Measurements from ENCODE around the gene LRR1.
"Not testable (repeated sequence)": the region's sequence is repeated elsewhere in the genome, so short reads cannot be mapped to it uniquely, and the experiment has no call there.

The LRR1 gene

GRCh38 chr14:49585803-49586672 lies 12.7 kb upstream of the LRR1 start, which contains the start of gene RPS29:
TSS of gene RPS29 (minus strand) at chr14:49586380. CDS start at chr14:49586346, 34 bp downstream.
- DNase-seq, result peak; percentile 97

- DNase-seq, result peak; percentile 51
Measured at GRCh38 chr14:49586673-49587460, 11.9 kb upstream of the LRR1 start.

DNA sequence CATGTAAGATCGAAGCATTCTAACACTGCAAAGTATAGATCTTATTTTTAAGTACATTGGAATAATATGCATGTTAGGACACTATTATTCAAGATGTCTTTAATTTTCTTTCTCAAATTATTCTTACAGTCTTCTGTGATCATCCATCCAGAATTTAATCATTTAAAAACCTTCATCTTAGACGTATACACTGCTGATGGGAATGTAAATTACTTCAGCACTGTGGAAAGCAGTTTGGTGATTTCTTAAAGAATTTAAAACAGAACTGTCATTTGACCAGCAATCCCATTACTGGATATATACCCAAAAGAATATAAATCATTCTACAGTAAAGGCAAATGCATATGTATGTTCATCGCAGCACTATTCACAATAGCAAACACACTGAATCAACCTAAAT lies 9.4 kb upstream of the LRR1 start:
- DNase-seq, result no peak

DNA sequence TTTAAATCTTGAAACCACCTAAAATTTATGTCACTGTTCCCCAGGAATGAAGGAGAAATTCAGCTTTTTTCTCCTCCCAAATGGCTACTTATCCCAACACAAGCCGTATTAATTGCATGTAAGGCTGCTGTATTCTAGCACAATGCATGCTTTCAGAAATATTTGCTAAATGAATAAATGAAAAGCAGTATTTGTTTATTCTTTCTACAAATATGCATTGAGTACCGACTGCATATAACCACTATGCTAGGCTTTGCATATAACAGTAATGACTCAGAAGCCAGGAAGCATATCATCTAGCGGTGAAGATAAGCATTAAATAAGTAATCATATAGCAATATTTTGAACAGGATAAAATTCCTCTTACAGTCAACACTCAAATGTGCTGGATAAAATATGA lies 5.7 kb upstream of the LRR1 start:
- no peak for DNase-seq

DNA sequence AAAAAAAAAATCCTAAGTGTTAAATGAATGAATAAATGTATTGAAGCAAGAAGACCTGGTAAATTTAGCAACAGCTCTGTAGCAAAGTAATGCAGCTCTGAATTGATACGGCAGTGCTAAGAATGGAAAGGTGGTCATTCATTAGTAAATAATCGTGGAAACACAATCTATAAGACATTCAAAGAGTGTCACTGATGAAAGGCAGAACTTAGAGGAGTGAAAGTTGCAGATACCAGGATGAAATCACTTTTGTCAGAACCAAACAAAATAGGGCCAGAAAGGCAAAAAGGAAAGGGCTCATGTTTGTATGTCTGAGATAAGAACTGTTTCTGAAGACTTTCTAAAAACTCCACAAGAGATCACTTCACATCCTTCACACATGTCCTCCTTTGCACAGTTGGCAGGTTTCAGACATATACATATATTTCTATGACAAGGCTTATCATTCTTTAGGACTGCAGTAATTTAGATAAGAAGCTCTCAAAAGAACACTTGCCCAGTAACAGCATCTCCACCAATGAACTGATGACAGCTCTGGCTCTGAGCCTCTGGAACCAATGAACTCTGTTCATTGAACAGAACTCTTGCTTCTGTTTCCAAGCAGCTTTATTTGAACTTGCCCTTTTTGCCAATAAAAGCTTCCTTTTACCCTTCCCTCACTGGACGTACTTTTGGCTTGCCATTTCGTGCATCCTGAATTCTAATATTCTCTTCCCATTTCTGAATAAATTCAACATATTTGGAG lies 4.2 kb upstream of the LRR1 start:
- no peak for DNase-seq

- DNase-seq, result no peak
Measured at GRCh38 chr14:49598189-49598484, 603 bp upstream of the LRR1 start.

GRCh38 chr14:49607583-49607982 lies 8.8 kb downstream of the LRR1 start:
- no peak for DNase-seq

GRCh38 chr14:49612251-49612650 lies 13.5 kb downstream of the LRR1 start:
- no peak for DNase-seq

DNA sequence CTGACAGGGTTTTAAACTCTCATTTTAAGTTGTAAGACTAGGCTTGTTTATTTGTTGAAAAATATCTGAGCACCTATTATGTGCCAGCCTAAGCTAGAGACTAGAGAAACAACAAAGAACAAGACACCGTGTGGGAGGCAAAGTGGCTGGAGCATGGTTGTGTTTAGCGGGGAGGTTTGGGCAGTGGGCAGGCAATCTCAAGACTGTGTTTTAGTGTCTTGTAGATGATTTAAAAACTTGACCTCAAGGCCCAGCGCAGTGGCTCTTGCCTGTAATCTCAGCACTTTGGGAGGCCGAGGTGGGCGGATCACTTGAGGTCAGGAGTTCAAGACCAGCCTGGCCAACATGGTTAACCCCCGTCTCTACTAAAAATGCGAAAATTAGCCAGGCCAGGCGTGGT lies 13.9 kb downstream of the LRR1 start:
- DNase-seq, result no peak

- no peak for DNase-seq
Measured at GRCh38 chr14:49614196-49614595, 15.5 kb downstream of the LRR1 start.

DNA sequence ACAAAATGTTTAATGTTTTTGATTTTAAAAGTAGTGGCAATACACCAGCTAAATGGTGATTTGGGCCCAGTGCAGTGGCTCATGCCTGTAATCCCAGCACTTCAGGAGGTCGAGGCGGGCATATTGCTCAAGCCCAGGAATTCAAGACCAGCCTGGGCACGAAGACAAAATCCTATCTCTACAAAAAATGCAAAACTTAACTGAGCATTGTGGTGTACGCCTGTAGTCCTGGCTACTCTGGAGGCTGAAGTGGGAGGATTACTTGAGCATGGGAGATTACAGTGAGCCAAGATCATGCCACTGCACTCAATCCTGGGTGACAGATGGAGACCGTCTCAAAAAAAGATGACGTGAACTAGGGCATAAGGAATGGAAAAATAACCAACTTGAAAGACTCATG lies 17.0 kb downstream of the LRR1 start:
- no peak for DNase-seq

- DNase-seq, result no peak
Measured at GRCh38 chr14:49617852-49618519, 19.2 kb downstream of the LRR1 start.

- DNase-seq, result not testable (repeated sequence)
Measured at GRCh38 chr14:49619273-49619672, 20.5 kb downstream of the LRR1 start.

GRCh38 chr14:49619730-49620129 lies 21.0 kb downstream of the LRR1 start:
- DNase-seq, result no peak

DNA sequence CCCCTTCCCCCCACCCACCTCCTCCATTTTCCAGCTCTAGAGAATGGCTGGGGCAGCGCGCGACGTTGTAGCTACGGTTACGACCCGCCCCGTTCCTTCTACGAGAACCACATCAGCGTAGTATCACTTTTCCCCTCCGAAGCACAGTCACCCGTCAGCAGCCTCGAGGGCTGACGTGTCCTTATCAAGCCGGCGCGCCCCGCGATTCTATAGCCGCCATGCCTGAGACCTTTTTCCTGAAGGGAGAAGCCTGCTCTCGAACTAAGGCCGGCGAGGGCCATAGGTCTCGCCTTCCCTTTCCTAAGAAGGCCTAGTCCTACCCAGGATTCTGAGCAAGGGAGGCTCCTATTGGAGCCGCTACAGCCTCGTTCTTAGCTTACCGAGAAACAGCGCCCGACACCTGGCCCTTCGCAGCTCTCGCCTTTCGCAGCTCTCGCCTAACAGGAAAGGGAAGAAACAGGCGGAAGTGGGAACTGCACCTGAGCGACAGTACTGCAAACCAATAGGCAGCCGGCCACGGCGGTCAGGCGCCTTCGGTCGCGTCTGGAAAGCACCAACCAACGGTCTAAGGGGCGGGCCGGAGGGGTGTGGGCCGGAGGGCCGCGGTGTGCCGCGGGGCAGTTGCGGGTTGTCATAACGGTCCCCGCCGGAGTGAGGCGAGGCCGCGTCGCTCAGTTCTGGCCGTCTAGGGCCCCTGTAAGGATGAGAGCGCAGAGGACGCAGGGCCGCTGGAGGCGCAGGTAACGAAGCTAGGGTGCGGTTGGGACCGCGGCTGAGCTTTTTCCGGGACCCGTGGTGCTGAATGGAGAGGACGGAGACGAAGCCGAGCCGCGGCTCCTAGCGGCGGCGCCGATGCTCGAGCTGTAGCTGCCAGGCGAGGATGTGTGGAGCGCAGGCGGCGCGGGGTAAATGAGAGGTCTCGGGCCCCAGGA lies 21.7 kb downstream of the LRR1 start, which contains the start of the genes MGAT2 and RPL36AL:
MGAT2 (plus strand) TSS at position 618 of the 932 bp plus-strand sequence. CDS start 470 bp downstream, outside the sequence.
RPL36AL (minus strand) TSS at position 445 of the 932 bp plus-strand sequence. CDS start 1,522 bp downstream, outside the sequence.
- peak; percentile 92 for DNase-seq

DNA sequence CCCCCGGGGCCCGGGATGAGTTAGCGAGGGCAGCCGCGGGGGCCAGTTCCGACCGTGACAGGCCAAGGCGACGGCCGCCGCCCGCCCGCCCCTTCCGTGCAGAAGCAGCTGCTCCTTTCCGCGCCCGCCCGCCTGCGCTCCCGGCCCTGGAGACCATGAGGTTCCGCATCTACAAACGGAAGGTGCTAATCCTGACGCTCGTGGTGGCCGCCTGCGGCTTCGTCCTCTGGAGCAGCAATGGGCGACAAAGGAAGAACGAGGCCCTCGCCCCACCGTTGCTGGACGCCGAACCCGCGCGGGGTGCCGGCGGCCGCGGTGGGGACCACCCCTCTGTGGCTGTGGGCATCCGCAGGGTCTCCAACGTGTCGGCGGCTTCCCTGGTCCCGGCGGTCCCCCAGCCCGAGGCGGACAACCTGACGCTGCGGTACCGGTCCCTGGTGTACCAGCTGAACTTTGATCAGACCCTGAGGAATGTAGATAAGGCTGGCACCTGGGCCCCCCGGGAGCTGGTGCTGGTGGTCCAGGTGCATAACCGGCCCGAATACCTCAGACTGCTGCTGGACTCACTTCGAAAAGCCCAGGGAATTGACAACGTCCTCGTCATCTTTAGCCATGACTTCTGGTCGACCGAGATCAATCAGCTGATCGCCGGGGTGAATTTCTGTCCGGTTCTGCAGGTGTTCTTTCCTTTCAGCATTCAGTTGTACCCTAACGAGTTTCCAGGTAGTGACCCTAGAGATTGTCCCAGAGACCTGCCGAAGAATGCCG lies 22.6 kb downstream of the LRR1 start:
- DNase-seq, result peak; percentile 34

DNA sequence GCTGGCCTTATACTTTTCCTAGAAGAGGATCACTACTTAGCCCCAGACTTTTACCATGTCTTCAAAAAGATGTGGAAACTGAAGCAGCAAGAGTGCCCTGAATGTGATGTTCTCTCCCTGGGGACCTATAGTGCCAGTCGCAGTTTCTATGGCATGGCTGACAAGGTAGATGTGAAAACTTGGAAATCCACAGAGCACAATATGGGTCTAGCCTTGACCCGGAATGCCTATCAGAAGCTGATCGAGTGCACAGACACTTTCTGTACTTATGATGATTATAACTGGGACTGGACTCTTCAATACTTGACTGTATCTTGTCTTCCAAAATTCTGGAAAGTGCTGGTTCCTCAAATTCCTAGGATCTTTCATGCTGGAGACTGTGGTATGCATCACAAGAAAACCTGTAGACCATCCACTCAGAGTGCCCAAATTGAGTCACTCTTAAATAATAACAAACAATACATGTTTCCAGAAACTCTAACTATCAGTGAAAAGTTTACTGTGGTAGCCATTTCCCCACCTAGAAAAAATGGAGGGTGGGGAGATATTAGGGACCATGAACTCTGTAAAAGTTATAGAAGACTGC lies 23.4 kb downstream of the LRR1 start:
- no peak for DNase-seq

DNA sequence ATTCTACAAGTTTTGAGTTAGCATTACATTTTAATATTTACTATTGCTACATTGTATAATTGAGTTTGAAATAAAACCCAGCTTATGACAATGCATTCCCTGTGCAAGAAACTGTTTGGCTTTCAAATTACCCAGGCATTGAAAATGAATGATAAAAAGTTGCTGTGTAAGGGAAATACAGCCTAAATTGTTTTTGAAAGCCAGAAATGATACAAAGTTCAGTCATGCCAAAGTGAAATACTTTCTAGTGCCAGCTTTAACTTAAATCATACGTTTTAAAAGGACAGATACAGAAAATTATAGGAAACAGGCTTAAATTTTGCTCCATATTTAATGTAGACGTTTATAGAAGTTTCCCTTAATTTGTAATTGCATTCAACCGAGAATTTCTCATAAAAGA lies 24.6 kb downstream of the LRR1 start:
- DNase-seq, result no peak

GRCh38 chr14:49623941-49624839 lies 25.4 kb downstream of the LRR1 start:
- no peak for DNase-seq
